Nephron (organoid): ENCODE measurements around the gene GOLGA1.
A peak's percentile ranks its signal among the peaks of the same experiment; 100 is the strongest.
"Not testable (repeated sequence)": the region's sequence is repeated elsewhere in the genome, so short reads cannot be mapped to it uniquely, and the experiment has no call there.

Experiments used
- H3K27ac Mint-ChIP-seq, 3 experiments: 2 replicates each; pipeline ENCODE4 v1.8.0; 2020; ENCODE audit warnings: mixed read lengths in 3 of 3, mild to moderate bottlenecking in 2 of 3, moderate library complexity in 1 of 3
- H3K27me3 Mint-ChIP-seq: 2 replicates; pipeline ENCODE4 v1.8.0; 2021; ENCODE audit warnings: low read depth, mild to moderate bottlenecking, moderate library complexity, mixed read lengths
- H3K36me3 Mint-ChIP-seq: 2 replicates; pipeline ENCODE4 v1.8.0; 2020; ENCODE audit warnings: low read depth, mixed read lengths
- H3K4me1 Mint-ChIP-seq: 2 replicates; pipeline ENCODE4 v1.8.0; 2020; ENCODE audit warnings: mixed read lengths
- H3K4me3 Mint-ChIP-seq, 3 experiments: 2 replicates each; pipeline ENCODE4 v1.8.0; 2020; ENCODE audit warnings: mild to moderate bottlenecking in 3 of 3, mixed read lengths in 3 of 3, moderate library complexity in 2 of 3
- H3K9me3 Mint-ChIP-seq: 2 replicates; pipeline ENCODE4 v1.8.0; 2020; ENCODE audit warnings: mixed read lengths
- CTCF ChIP-seq, 3 experiments: fragments of 200-600 bp; sonication (generic); IDR thresholded peaks; one replicate each; pipeline ENCODE4 v1.5.0; 2021; ENCODE audit warnings: antibody characterized with exemption in 3 of 3; ENCODE audit not compliant: unreplicated experiment in 3 of 3

The GOLGA1 gene

GRCh38 chr9:124844291-124844690 is 96.6 kb downstream of the GOLGA1 start:
- Mint-ChIP-seq H3K4me3 (no peak overlapping the region), H3K27ac (peak overlapping the region in 2 of 3 experiments; percentile 13 to 18), H3K36me3 (no peaks in the 10 kb centered on the region), H3K27me3 (no peaks in the 10 kb centered on the region), H3K9me3 (no peaks in the 10 kb centered on the region), H3K4me1 (peaks cover 18% of the 10 kb centered on the region)
- TF ChIP-seq CTCF (IDR thresholded peaks at IDR 0.05; ENCODE audit: unreplicated experiment in 3 of 3) = no peak

- Mint-ChIP-seq H3K4me3 (no peak overlapping the region), H3K27ac (no peak overlapping the region), H3K4me1 (peaks cover 18% of the 10 kb centered on the region), H3K27me3 (no peaks in the 10 kb centered on the region), H3K36me3 (no peaks in the 10 kb centered on the region), H3K9me3 (no peaks in the 10 kb centered on the region)
- no peak for TF ChIP-seq CTCF (IDR thresholded peaks at IDR 0.05; ENCODE audit: unreplicated experiment in 3 of 3)
Measured at GRCh38 chr9:124843456-124844034, 97.3 kb downstream of the GOLGA1 start.

GRCh38 chr9:124841075-124841821 is 99.6 kb downstream of the GOLGA1 start:
- Mint-ChIP-seq H3K4me3 (no peak overlapping the region), H3K36me3 (no peaks in the 10 kb centered on the region), H3K4me1 (peaks cover 29% of the 10 kb centered on the region), H3K9me3 (no peaks in the 10 kb centered on the region), H3K27ac (peak overlapping the region in 2 of 3 experiments; percentile 25 to 83), H3K27me3 (peaks cover 3% of the 10 kb centered on the region)
- no peak for TF ChIP-seq CTCF (IDR thresholded peaks at IDR 0.05; ENCODE audit: unreplicated experiment in 3 of 3)

- Mint-ChIP-seq H3K4me1 (peaks cover 30% of the 10 kb centered on the region), H3K27me3 (peaks cover 3% of the 10 kb centered on the region), H3K9me3 (no peaks in the 10 kb centered on the region)
Measured at GRCh38 chr9:124840300-124840833, 100.5 kb downstream of the GOLGA1 start.

GRCh38 chr9:124839612-124840299 is 101.1 kb downstream of the GOLGA1 start:
- Mint-ChIP-seq H3K27ac (peak overlapping the region; percentile 45 to 85 (median 51)), H3K4me3 (no peak overlapping the region), H3K4me1 (peaks cover 36% of the 10 kb centered on the region), H3K36me3 (no peaks in the 10 kb centered on the region), H3K9me3 (no peaks in the 10 kb centered on the region), H3K27me3 (peaks cover 3% of the 10 kb centered on the region)
- peak; percentile 47 to 60 (median 49) for TF ChIP-seq CTCF (IDR thresholded peaks at IDR 0.05; ENCODE audit: unreplicated experiment in 3 of 3)

More at GRCh38 chr9:124840300-124840833, 100.5 kb downstream of the GOLGA1 start:
- TF ChIP-seq CTCF (IDR thresholded peaks at IDR 0.05; ENCODE audit: unreplicated experiment in 3 of 3) = peak in 2 of 3 experiments; percentile 22 to 33
- peak overlapping the region in 1 of 3 experiments; percentile 83 for H3K27ac Mint-ChIP-seq
- H3K4me3 Mint-ChIP-seq = no peak overlapping the region
- H3K36me3 Mint-ChIP-seq = no peaks in the 10 kb centered on the region

- H3K27me3 Mint-ChIP-seq, H3K27ac Mint-ChIP-seq: not testable (repeated sequence)
Measured at GRCh38 chr9:124838567-124839275, 102.2 kb downstream of the GOLGA1 start.

GRCh38 chr9:124838132-124838531 is 102.8 kb downstream of the GOLGA1 start:
- H3K36me3 Mint-ChIP-seq, H3K27ac Mint-ChIP-seq, H3K9me3 Mint-ChIP-seq, H3K27me3 Mint-ChIP-seq, H3K4me3 Mint-ChIP-seq: not testable (repeated sequence)
- peaks cover 46% of the 10 kb centered on the region for H3K4me1 Mint-ChIP-seq

More at GRCh38 chr9:124838567-124839275, 102.2 kb downstream of the GOLGA1 start:
- H3K9me3 Mint-ChIP-seq, H3K4me3 Mint-ChIP-seq, H3K36me3 Mint-ChIP-seq: not testable (repeated sequence)
- H3K4me1 Mint-ChIP-seq = peaks cover 46% of the 10 kb centered on the region
